CD1c-positive myeloid dendritic cell (primary cell): ENCODE data around the gene FBN2.

Source experiments
- DNase-seq: peaks from one replicate; pipeline ENCODE4 v3.0.0-alpha.2; 2016; ENCODE audit errors: extremely low spot score

Gene FBN2

DNA sequence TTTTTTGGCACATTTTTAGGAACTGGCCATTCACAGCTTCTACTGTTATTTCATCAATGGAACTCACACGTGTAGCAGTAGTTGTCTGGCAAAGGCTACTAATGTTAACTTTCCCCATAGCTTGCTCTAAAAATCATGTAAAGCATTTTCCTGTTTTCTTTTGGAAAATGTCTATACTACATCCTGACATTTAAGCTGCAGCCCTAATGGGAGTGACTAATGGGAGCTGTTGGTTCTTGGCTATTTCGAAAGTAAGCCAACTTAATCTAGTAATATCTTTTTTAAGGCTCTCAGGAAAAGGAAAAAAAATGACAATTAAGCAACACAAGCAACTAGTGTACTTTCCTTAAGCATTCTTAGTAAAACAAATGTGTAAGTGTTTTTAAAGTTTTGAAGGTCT lies 285.3 kb downstream of the FBN2 start:
- no peak for DNase-seq

DNA sequence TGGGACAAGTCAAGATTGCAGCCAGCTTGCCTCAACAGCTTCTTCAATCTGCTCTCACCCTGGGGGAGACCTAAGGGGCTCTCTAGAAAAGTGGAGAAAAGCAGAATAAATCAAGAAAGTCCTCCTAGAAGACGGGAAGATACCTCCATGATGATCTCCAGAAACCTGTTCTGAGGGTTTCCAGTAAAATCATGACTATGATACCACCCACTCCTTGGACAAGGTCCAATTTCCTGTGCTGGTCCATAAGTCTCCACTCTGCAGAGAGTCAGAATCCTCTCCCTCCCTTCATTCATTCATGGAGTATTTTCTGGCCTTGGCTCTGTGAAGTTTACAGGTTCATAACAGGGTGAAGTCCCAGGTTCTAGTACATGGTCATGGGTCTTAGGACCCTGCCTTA lies 285.8 kb downstream of the FBN2 start:
- DNase-seq, result no peak

DNA sequence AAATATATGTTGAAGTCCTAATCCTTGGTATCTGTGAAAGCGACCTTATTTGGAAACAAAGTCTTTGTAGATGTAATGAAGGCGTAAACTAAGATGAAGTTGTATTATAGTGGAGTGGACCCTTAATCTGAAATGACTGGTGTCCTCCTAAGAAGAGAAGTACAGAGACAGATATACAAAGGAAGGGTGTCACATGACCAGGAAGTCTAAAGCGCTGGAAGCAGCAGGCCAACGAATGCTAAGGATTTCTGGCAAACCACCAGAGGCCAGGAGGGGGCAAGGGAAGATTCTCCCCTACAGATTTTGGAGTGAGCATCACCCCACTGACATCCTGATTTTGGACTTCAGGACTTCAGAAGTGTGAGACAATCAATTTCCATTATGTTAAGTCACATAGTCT lies 292.1 kb downstream of the FBN2 start:
- no peak for DNase-seq

DNA sequence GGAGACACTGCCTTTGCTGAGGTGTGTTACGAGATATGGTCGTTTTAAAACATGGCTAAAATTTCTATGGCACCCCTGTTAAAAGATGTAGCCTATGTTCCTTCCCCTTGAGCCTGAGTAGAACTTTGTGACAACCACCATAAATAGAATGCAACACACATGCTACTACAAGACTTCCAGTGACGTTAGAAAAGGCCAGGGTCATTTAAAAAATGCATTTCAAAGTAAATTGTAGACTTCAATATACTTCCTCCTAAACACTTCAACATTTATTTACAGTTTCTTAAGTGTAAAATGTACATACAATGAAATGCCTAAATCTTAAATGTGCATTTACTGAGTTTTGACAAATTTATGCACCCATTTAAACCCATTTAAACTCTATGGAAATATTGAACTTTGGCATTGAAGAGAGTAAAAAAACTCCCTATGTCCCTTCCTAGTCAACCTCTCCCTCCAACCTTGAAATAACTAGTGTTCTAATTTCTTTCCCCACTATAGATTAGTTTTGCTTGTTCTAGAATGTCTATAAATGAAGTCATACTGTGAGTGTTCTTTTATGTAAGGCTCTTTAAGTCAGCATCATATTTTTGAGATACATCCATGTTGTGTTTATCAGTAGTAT lies 294.0 kb downstream of the FBN2 start:
- no peak for DNase-seq

DNA sequence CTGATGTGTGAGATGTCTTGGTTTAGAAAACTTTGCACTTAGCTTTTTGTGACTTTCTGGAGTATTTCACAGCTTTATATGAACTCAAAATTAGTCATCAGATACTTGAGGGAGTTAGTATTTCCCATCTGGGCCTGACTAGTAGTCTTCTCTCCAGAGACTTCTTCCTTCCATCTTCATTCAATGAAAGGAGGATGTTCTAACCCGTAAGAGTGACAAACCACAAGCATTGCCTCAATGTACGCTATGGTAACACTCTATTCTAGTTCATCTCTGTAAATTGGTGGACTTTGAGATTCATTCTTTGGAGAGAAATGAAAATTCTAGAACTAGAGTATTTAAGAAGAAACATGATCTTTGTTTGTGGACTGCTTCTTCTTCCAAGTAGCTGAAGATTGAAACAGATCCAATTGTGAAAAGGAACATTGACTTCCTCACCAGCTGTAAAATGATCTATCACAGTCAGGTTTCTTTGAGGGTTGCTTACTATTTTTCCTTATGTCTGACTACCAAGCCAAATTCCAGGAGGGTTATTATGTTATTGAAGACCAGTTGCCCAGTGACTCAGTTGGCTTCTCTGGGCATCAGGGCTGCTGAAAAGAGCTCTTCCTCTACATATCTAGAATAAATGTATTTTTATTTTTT lies 296.9 kb downstream of the FBN2 start:
- no peak for DNase-seq

DNA sequence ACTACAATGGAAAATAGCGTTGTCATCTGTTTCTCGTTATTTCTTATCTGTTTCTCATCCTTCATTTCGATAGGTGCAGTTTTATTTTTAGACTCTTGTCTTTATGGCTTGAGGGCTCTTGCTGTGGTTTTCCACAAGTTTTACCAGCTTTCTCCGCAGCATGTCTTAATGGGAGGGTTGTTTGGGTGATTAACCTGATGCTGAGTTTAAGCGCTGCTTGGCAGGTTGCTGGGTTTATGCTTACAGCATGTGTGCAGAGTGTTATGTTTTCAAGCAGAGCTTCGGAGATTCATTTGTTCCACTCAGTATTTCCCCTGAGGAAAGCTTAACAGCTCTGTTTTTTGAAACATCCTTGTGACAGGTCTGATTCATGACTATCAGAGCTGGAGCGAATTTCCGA lies 300.5 kb downstream of the FBN2 start:
- no peak for DNase-seq

DNA sequence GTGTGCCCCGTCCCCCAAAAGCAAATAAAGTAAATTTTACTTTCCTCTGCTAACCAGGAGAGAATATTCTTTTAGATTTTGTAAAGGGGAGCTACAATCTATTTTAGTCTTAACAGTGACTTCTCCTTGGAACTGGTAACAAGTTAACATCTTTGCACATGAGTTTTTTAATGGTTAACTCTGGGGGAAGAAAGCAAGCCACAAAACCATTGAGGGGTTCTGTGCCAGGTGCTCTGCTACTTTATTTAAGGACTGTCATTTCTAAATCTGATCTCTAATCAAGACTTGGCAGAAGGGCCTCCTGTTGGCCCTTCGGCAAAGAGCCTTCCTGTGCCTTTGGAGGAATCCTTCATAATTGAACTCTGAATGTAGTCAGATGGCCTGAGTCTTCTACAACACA lies 301.0 kb downstream of the FBN2 start:
- no peak for DNase-seq

DNA sequence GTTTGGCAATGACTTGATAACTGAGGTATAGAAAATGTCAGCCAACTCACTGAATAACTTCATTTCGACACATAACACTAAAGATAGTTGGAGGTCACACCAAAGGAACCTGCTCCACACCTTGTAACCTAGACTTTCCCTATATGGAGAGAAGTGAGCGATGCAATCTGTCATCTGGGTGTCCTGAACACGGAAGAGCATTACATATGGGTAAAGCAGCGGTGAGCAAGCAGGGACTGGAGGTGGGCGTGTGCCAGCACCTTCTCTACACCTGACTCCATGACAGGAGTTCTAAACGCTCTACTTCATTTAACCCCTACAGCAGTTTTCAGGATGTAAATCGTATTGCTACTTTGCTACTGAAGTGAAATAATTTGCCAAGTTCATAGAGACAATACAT lies 301.7 kb downstream of the FBN2 start:
- no peak for DNase-seq

DNA sequence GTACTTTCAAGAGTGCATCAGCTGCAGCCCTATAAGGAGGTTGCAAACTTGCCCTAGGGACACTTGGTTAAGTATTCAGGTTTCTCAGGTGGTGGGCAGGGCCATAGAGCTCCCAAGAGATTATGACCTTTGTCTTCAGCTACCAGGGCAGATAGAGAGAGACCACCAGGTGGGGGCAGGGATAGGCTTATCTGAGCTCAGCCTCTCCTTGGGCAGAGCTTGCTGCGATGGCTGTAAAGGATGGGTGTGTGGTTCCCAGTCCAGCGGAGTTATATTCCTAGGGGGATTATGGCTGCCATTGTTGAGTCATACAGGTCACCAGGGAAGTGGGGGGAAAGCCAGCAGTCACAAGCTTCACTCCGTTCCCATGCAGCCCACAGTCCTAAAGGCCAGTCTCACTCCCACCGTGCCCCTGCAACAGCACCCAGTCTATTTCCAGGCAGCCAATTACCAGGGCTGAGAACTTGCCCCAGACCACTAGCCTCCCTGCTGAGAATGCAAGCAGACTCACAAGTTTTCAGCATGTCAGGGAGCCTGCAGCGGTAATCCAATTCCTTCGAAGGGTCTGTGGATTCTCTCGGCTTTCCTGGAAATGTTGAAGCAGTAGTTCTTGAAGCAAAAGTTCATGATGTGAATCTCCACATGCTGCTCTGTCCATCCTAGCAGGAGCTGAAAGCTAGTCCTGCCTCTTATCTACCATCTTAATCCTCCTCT lies 303.0 kb downstream of the FBN2 start:
- DNase-seq, result no peak

DNA sequence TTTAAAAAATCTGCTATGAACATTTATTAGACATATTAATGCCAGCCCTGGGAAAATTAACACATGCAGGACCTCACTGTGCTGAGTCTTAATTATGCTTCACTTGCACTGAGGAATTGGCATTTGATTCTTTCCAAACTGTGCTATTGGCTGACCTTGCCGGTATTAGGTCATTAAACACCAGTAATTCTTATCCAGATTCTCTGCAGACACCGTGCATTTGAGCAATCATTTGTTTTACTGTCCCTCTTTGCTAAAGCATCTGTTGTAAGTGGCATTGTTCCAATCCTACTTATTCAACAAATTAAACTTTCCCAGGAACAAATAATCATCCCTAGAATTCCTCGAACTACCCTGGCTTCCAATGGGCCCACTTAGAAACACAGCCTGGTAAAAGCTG lies 309.5 kb downstream of the FBN2 start:
- DNase-seq, result no peak

DNA sequence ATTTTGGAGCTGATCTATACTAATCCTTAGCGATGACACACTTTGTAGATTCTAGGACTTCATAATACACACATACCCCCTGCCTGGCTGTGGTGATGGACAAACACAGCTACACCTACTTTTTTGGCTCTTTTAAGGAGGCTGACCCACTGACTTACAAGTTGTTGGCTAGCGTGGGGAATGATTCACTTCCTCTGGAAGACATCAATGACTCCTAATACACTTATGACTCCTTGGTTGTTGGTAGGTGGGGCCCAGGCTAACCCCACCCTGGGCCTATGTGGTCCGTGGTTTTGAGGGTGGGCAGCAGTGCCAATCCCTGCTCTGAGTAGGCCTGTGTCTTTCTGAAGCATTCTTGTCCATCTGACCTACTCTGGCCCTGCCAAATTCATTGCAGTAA lies 310.0 kb downstream of the FBN2 start:
- no peak for DNase-seq

DNA sequence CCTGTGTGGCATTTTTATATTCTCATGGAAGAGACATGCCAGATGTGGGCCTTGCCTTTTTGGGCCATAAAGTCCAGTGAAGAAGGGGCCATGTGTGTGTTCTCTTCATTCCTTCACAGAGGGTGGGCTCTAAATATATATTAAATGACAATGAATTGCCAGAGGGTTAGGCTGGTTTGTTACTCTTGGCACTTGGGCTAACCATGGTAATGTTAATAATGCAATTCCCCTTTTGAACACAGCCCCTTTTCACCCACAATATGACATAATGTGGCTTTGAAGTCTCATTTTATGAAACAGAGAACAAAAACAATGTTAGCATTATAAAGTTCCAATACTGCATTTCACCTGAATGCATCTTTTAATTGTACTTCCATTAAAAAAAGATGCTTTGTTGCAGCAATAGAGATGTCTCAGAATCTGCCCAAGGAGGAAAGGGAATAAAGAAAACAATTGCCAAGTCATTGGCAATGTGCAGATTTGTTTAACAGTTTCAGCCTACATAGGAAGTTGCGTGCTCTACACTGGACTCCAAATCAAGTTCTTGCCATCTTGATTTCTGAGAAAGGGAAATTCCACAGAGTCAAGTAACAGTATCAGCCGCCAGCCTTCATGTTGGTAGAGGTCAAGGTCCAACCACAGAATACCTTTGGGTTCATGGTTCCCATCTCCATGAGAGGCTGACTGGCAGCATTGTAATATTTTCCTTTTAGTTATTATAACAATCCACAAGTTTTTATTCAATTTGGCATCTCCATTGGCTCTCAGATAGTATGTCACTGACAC lies 312.6 kb downstream of the FBN2 start:
- no peak for DNase-seq

DNA sequence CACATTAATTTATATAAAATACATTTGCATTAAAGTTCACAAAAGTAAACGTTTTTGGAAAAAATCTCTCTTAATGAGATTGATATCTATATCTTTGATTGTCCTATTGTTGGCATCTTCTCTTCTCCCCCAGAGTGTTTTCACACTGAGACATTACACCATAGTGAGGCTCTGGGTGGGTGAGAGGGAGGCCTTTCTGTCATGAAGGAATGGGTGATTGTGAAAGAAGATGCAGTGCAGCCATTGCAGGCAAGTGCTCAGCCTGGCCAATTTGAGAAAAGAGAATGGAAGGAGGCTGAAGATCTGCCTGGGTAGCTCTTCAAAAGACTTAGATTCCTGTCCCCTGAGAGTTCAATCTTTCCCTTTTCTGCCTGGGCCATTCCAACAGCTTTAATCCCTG lies 313.7 kb downstream of the FBN2 start:
- DNase-seq, result no peak

DNA sequence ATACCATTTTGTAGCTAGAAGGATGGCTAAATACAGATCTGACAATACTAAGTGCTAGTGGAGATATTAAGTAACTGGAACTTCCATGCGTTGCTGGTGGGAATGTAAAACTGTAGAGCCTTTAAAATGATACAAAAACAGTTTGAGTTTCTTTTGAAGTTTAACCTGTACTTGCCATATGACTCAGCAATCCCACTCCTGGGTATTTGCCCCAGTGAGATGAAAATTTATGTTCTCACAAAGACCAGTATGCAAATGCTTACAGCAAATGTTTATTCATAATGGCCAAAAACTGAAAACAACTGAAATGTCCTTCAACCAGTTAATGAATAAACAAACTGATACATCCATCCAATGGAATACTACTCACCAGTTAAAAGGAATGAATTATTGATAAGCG lies 317.2 kb downstream of the FBN2 start:
- no peak for DNase-seq

DNA sequence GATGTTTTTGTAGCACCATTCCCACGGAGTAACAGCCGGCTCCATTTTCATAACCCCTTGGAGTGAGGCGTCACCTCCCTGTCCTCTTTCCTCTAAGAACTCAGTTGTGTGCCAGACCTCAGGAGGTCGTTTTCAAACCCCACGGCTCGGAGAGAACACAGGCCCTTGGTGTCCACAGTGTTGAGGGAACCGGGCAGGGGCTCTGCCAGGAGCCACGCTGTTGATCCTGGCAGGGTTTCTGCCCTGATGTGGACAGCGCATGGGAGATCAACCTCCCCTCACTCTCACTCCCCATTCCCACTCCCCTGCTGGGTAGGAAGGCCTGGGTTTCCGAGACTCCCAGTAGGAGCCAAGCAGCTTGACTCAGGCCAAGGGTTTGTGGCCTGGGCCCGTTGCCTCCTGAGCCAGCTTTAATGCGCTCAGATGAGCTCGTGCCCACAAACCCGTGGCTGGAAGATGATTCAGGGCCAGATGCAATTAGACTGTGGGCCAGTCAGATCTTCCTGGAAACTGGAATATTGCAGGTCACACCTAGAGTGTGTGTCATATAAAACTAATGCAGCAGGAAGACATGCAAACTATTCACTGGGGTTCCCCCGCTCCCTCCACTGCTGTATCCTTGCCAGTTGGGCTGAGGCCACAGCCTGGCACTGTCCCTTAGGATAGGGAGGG lies 321.0 kb downstream of the FBN2 start:
- DNase-seq, result no peak

DNA sequence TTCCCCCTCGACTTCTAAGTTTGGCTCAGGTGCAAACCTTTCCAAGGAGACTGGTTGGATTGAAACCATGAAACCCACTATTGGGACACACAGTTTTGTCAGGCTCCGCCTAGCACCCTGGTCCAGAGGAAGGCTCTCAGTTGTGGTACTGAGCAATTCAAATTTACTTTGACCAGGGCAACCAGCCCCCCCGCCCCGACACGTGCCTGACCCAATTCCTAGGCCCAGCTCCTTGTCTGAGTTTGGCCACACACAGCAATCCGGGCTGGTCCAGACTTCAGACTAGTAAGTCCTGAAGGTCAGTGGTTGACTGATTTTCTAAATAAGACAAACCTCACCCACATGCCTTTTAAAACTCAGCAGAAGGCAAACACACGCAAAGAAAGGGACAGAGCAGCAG lies 321.8 kb downstream of the FBN2 start:
- DNase-seq, result no peak

DNA sequence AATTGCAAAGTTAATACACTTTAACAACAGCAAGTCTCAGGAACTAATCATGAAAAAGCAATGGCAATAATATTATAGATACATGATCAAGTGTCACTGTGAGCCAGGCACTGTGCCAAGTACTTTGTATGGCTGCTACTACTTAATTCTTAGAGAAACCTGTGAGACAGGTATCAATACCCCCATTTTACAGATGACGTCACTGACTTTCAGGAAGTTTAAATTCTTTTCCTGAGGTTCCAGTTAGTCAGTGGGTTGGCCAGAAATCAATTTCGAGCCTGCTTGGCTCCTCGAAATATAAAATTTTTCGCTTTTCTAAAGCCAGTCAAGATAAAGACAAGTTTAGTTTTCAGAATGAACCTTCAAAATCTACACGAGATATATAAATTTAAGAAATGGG lies 324.2 kb downstream of the FBN2 start:
- no peak for DNase-seq

DNA sequence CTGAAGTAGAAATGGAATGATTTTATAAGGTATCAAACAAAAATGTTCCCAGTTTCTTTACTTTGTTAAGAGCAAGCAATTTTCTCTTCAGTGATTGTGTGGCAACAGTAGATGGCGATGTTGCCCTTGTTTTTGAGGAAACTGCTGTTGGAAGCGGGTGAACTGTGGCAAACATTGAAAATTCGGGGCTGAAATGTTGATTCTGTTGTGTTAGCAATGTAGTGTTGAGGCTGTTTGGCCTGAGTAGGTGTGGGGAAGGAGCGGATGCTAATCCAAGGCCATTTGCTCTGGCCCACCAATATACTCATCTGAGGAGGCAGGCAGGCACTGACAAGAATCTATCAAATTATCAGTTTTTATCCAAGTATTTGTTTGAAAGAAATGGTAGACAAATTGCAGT lies 324.7 kb downstream of the FBN2 start:
- DNase-seq, result peak; percentile 52

DNA sequence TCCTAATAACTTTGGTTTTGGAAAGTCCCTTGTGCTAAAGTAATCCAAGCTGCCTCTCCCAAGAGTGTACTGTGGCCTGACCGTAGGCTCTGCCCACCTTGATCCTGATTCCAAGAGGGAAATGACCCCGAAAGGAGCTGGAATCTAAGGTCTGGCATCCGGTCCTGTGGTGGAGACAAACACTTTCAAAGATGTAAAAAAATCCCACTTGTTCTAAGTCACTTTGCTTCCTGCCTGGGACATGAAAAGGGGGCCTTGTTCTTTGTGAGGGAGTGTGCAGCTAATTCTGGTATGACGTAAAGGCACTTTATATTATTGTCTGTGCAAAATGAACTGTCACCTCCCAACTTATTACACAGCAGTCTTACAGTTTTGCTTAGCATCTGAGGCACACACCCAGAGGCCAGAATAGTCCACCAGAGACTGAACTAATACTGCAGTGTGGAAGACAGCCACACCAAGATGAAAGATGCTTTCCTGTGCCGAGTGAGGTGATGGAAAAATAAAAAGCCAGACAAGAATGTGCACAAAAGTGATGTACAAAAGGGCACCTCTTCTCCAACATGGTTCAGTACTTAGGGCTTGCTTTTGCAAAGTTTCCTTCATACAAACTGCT lies 325.7 kb downstream of the FBN2 start:
- DNase-seq, result no peak

DNA sequence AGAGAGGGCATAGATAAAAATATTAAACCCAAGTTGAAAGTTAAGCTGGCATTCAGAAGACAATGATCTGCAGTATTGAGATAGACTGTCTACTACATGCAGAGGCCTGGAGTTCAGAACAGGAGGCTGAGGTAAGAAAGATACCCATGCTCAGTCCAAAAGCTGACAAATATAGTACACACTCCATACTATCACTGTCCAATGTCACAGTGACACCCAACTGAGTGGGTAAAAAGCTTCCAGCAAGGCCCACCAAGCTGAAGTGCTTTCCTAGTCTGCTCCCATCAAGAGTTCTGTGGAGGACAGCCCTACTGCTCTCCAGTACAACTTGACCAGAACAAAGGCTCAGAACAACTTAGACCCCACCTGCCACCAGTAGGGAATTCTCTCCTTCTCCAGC lies 329.6 kb downstream of the FBN2 start:
- DNase-seq, result no peak
